Measurements from ENCODE around the gene ARL15. TPM values are rescaled to one million over a fixed set of nuclear protein-coding genes. Genes with fewer than 3 reads are reported as not detected.

Gene ARL15
- total RNA-seq: 47.4 and 51.5 TPM in 2 replicates

DNA sequence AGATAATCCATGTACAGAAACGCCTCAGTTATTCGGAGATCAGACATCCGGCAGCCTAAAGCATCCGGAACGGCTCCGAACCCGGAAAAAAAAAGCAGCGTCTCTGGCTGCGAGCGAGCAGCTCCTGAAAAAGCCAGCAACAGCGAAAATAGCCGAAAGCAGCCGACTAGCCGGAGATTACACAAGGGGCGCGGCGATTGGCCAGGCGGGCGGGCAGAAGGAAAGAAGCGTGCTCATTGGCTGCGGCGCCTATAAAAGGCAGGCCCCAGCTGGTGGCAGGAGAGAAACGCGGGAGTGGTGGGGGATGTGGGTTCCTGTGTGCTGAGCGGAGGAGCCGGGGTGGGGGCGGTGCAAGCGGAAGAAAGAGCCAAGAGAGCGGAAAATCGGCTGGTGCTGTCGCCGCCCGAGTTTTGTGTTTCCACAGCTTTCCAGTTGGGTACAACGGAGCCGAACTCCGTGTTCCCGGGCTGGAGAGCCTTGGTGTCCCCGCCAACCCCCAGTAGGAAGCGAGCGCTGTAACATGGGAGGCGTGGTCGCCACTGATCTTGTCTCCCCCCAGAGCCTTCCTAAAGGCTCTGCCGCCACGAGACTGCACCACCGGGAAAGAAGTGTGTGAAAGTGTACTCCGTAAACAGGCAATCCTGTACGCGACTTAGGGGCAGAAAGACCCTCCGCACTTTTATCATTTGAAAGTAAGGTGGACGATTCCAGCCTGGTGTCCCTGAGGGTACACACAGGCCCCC lies at the start of gene ARL15:
Gene ARL15 (minus strand): TSS at position 141 of the 743 bp plus-strand sequence.

Other genes with a start within 250 kb of the ARL15 start
- gene HSPB3, start 145.1 kb upstream of the ARL15 start, total RNA-seq: not detected in 2 replicates
- gene SNX18, start 207.2 kb upstream of the ARL15 start, total RNA-seq: 36.4 and 73.7 TPM in 2 replicates